Measurements from ENCODE around the gene EPHB2.
"Not testable (repeated sequence)": the region's sequence is repeated elsewhere in the genome, so short reads cannot be mapped to it uniquely, and the experiment has no call there.

The EPHB2 gene

GRCh38 chr1:22835636-22836319, 125.1 kb downstream of the EPHB2 start:
- Histone ChIP-seq H3K4me1 (ENCODE audit: control insufficient read depth, insufficient read depth, low read length) (peaks cover 7% of the 10 kb centered on the region), H3K36me3 (ENCODE audit: control insufficient read depth, insufficient read depth, low read length, severe bottlenecking) (no peaks in the 10 kb centered on the region), H3K27me3 (replicated peaks; ENCODE audit: control insufficient read depth, insufficient read depth, low read length) (peaks cover 18% of the 10 kb centered on the region), H3K9ac (ENCODE audit: low read length) (no peak overlapping the region), H3K4me3 (ENCODE audit: low read length) (no peak overlapping the region), H3K9me3 (ENCODE audit: control insufficient read depth, low read length) (no peaks in the 10 kb centered on the region)
- DNase-seq (ENCODE audit: low read depth) = no peak

GRCh38 chr1:22836850-22837249, 126.2 kb downstream of the EPHB2 start:
- Histone ChIP-seq H3K36me3 (ENCODE audit: control insufficient read depth, insufficient read depth, low read length, severe bottlenecking) (no peaks in the 10 kb centered on the region), H3K9ac (ENCODE audit: low read length) (no peak overlapping the region), H3K27me3 (replicated peaks; ENCODE audit: control insufficient read depth, insufficient read depth, low read length) (peaks cover 23% of the 10 kb centered on the region), H3K9me3 (ENCODE audit: control insufficient read depth, low read length) (no peaks in the 10 kb centered on the region), H3K4me1 (ENCODE audit: control insufficient read depth, insufficient read depth, low read length) (peaks cover 6% of the 10 kb centered on the region), H3K4me3 (ENCODE audit: low read length) (no peak overlapping the region)
- no peak for DNase-seq (ENCODE audit: low read depth)

DNA sequence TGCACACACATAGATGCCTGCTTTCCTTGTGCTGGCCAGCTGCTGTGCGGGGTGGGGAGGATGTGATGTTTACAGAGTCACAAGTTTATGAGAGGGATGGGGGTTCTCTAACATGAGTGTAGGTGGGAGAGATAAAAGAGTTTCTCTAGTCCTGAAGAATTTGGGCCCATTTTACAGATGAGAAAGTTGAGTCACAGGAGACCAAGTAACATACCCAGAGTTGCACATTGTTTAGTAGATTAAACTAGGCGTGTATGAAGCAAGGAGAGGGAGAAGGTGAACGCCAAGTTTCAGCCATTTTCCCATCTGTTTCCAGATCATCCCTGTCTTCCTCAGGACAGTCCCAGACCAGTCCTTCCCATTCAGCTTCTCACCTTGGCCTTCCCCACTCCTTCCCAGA, 126.7 kb downstream of the EPHB2 start:
- Histone ChIP-seq H3K9me3 (ENCODE audit: control insufficient read depth, low read length) (no peaks in the 10 kb centered on the region), H3K9ac (ENCODE audit: low read length) (no peak overlapping the region), H3K27me3 (replicated peaks; ENCODE audit: control insufficient read depth, insufficient read depth, low read length) (peaks cover 25% of the 10 kb centered on the region), H3K36me3 (ENCODE audit: control insufficient read depth, insufficient read depth, low read length, severe bottlenecking) (no peaks in the 10 kb centered on the region), H3K4me1 (ENCODE audit: control insufficient read depth, insufficient read depth, low read length) (peaks cover 5% of the 10 kb centered on the region), H3K4me3 (ENCODE audit: low read length) (no peak overlapping the region)
- DNase-seq (ENCODE audit: low read depth) = no peak

- H3K9ac ChIP-seq (ENCODE audit: low read length) = no peak overlapping the region
- no peaks in the 10 kb centered on the region for H3K9me3 ChIP-seq (ENCODE audit: control insufficient read depth, low read length)
- H3K4me1 ChIP-seq (ENCODE audit: control insufficient read depth, insufficient read depth, low read length) = peaks cover 3% of the 10 kb centered on the region
- no peak for DNase-seq (ENCODE audit: low read depth)
- H3K27me3 ChIP-seq (replicated peaks; ENCODE audit: control insufficient read depth, insufficient read depth, low read length) = peaks cover 33% of the 10 kb centered on the region
- no peaks in the 10 kb centered on the region for H3K36me3 ChIP-seq (ENCODE audit: control insufficient read depth, insufficient read depth, low read length, severe bottlenecking)
- no peak overlapping the region for H3K4me3 ChIP-seq (ENCODE audit: low read length)
Observed at GRCh38 chr1:22838965-22839364, 128.3 kb downstream of the EPHB2 start.

DNA sequence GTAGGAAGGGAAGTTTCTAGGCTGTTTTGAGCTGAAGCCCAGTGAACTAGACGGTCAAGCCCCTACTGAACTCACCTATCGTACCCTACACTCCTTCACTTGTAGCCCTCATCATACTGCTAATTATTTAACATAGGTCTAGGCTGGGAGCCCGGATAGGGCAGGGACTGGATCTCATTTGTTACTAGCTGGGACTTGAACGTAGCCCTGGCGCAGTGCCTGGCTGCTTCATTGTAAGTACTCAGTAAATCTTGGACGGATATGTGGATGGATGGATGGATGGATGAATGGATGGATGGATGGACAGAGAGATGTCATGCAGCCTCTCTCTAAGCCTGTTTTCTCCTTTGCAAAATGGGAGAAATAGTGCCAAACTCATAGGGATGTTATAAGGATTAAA, 129.2 kb downstream of the EPHB2 start:
- no peak overlapping the region for H3K9ac ChIP-seq (ENCODE audit: low read length)
- no peak overlapping the region for H3K4me3 ChIP-seq (ENCODE audit: low read length)
- H3K27me3 ChIP-seq (replicated peaks; ENCODE audit: control insufficient read depth, insufficient read depth, low read length) = peaks cover 33% of the 10 kb centered on the region
- no peaks in the 10 kb centered on the region for H3K36me3 ChIP-seq (ENCODE audit: control insufficient read depth, insufficient read depth, low read length, severe bottlenecking)
- no peaks in the 10 kb centered on the region for H3K9me3 ChIP-seq (ENCODE audit: control insufficient read depth, low read length)
- DNase-seq (ENCODE audit: low read depth) = no peak
- peaks cover 3% of the 10 kb centered on the region for H3K4me1 ChIP-seq (ENCODE audit: control insufficient read depth, insufficient read depth, low read length)

DNA sequence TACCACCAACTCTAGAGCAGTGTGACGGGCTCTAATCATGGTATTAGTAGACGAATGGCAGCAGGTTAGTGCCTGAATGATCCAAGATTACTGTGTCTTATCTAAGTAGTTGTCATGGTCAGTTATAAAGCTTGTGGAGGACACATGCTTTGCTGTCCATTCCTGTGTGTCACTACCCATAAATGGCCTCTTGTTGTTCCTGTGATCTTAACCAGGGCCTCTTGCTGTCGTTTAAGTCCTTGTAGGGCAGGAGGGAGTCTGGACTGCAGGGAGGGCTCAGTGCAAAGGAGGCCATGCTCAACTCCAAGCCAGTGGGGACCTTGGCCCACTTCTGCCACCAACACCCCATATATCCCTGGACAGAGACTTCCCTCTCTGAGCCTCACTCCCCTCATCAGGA, 130.5 kb downstream of the EPHB2 start:
- H3K27me3 ChIP-seq (replicated peaks; ENCODE audit: control insufficient read depth, insufficient read depth, low read length) = peaks cover 35% of the 10 kb centered on the region
- DNase-seq (ENCODE audit: low read depth) = no peak
- no peaks in the 10 kb centered on the region for H3K36me3 ChIP-seq (ENCODE audit: control insufficient read depth, insufficient read depth, low read length, severe bottlenecking)
- no peak overlapping the region for H3K9ac ChIP-seq (ENCODE audit: low read length)
- no peak overlapping the region for H3K4me3 ChIP-seq (ENCODE audit: low read length)
- no peaks in the 10 kb centered on the region for H3K9me3 ChIP-seq (ENCODE audit: control insufficient read depth, low read length)
- H3K4me1 ChIP-seq (ENCODE audit: control insufficient read depth, insufficient read depth, low read length) = peaks cover 3% of the 10 kb centered on the region

DNA sequence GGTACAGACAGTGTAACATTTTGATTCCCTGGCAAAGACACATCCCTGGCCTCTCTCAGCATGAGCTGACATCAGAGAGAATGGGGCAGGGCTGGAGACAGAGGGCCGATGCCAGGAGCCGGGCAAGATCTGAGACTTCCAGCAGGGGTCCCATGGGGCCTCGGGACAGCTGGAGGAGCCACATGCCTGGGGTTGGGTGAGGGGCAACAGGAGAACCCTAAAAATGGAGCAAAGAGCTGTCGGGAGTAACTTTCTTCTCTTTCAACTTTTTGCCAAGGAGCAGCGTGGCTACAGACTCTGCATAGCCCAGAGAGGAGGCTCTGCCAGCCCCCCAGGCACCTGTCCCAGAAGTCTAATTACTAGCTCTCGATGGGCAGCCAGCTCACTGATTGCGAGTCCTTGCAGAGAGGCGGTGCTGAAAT, 131.2 kb downstream of the EPHB2 start:
- Histone ChIP-seq H3K27me3 (replicated peaks; ENCODE audit: control insufficient read depth, insufficient read depth, low read length) (peaks cover 41% of the 10 kb centered on the region), H3K4me3 (ENCODE audit: low read length) (no peak overlapping the region), H3K4me1 (ENCODE audit: control insufficient read depth, insufficient read depth, low read length) (peaks cover 3% of the 10 kb centered on the region), H3K36me3 (ENCODE audit: control insufficient read depth, insufficient read depth, low read length, severe bottlenecking) (no peaks in the 10 kb centered on the region), H3K9ac (ENCODE audit: low read length) (no peak overlapping the region), H3K9me3 (ENCODE audit: control insufficient read depth, low read length) (peaks cover 6% of the 10 kb centered on the region)
- DNase-seq (ENCODE audit: low read depth) = peak; percentile 48

DNA sequence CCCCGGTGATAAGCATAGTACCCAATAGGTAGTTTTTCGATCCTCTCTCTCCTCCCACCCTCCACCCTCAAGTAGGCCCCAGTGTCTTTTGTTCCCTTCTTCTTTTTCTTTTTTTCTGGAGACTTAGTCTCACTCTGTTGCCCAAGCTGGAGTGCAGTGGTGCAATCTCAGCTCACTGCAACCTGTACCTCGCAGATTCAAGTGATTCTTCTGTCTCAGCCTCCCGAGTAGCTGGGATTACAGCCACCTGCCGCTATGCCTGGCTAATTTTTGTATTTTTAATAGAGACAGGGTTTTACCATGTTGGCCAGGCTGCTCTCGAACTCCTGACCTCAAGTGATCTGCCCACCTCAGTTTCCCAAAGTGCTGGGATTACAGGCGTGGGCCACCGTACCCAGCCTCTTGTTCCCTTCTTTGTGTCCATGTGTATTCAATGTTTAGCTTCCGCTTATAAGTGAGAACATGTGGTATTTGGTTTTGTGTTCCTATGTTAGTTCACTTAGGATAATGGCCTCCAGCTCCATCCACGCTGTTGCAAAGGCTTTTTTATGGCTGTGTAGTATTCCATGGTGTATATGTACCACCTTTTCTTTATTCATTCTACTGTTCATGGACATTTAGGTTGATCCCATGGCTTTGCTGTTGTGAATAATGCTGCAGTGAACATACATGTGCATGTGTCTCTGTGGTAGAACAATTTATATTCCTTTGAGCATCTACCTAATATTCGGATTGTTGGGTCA, 133.0 kb downstream of the EPHB2 start:
- not testable (repeated sequence) for H3K36me3 ChIP-seq (ENCODE audit: control insufficient read depth, insufficient read depth, low read length, severe bottlenecking); H3K4me3 ChIP-seq (ENCODE audit: low read length); H3K9ac ChIP-seq (ENCODE audit: low read length); DNase-seq (ENCODE audit: low read depth); H3K4me1 ChIP-seq (ENCODE audit: control insufficient read depth, insufficient read depth, low read length)
- H3K27me3 ChIP-seq (replicated peaks; ENCODE audit: control insufficient read depth, insufficient read depth, low read length) = peaks cover 51% of the 10 kb centered on the region
- peaks cover 23% of the 10 kb centered on the region for H3K9me3 ChIP-seq (ENCODE audit: control insufficient read depth, low read length)

DNA sequence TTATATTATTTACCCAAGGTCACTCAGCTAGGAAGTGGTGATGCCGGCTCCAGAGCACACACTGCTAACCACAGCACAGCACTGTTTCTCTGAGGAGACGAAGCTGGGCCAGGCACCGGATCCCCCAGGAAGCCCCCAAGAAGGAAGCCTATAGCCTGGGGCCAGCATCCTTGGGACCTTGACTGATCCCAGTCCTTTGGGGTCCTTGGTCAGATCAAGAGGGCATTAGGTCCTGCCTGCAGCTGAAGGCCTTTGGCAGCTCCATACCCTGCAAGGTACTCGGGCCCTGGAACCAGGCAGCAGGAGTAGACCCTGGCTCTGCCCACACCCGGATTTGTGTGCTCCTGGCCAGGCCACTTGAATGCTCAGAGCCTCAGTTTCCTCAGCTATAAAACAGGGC, 134.0 kb downstream of the EPHB2 start:
- Histone ChIP-seq H3K9me3 (ENCODE audit: control insufficient read depth, low read length) (peaks cover 32% of the 10 kb centered on the region), H3K9ac (ENCODE audit: low read length) (no peak overlapping the region), H3K4me3 (ENCODE audit: low read length) (no peak overlapping the region), H3K27me3 (replicated peaks; ENCODE audit: control insufficient read depth, insufficient read depth, low read length) (peaks cover 50% of the 10 kb centered on the region), H3K36me3 (ENCODE audit: control insufficient read depth, insufficient read depth, low read length, severe bottlenecking) (no peaks in the 10 kb centered on the region), H3K4me1 (ENCODE audit: control insufficient read depth, insufficient read depth, low read length) (peaks cover 3% of the 10 kb centered on the region)
- DNase-seq (ENCODE audit: low read depth) = no peak

GRCh38 chr1:22845398-22845935, 134.8 kb downstream of the EPHB2 start:
- Histone ChIP-seq H3K36me3 (ENCODE audit: control insufficient read depth, insufficient read depth, low read length, severe bottlenecking) (no peaks in the 10 kb centered on the region), H3K27me3 (replicated peaks; ENCODE audit: control insufficient read depth, insufficient read depth, low read length) (peaks cover 49% of the 10 kb centered on the region), H3K9me3 (ENCODE audit: control insufficient read depth, low read length) (peaks cover 32% of the 10 kb centered on the region), H3K9ac (ENCODE audit: low read length) (no peak overlapping the region), H3K4me1 (ENCODE audit: control insufficient read depth, insufficient read depth, low read length) (peaks cover 3% of the 10 kb centered on the region), H3K4me3 (ENCODE audit: low read length) (no peak overlapping the region)
- no peak for DNase-seq (ENCODE audit: low read depth)

GRCh38 chr1:22846458-22846857, 135.8 kb downstream of the EPHB2 start:
- Histone ChIP-seq H3K9me3 (ENCODE audit: control insufficient read depth, low read length) (peaks cover 32% of the 10 kb centered on the region), H3K4me3 (ENCODE audit: low read length) (no peak overlapping the region), H3K36me3 (ENCODE audit: control insufficient read depth, insufficient read depth, low read length, severe bottlenecking) (no peaks in the 10 kb centered on the region), H3K27me3 (replicated peaks; ENCODE audit: control insufficient read depth, insufficient read depth, low read length) (peaks cover 50% of the 10 kb centered on the region), H3K4me1 (ENCODE audit: control insufficient read depth, insufficient read depth, low read length) (peaks cover 3% of the 10 kb centered on the region), H3K9ac (ENCODE audit: low read length) (no peak overlapping the region)
- DNase-seq (ENCODE audit: low read depth) = no peak
